PFSK-1 (cell line): ENCODE data around the gene SLC25A47.

Source experiments
- FOXP2 ChIP-seq: optimal IDR thresholded peaks from 2 replicates; pipeline ENCODE3; 2011; ENCODE audit warnings: borderline replicate concordance, control low read depth, inconsistent platforms; ENCODE audit not compliant: insufficient read depth; ENCODE audit errors: extremely low read length, extremely low read depth
- POLR2AphosphoS5 ChIP-seq: IDR thresholded peaks from 2 replicates; pipeline ENCODE4 v1.6.1; 2012; ENCODE audit warnings: low read depth, mild to moderate bottlenecking, control low read depth, low read length, moderate library complexity
- REST ChIP-seq, 2 experiments: IDR thresholded peaks; 2 replicates each; pipeline versions ENCODE4 v1.6.1 to v1.8.0; 2011 to 2012; ENCODE audit warnings: low read depth in 2 of 2, low read length in 2 of 2, control low read depth in 1 of 2, inconsistent platforms in 1 of 2, mild to moderate bottlenecking in 1 of 2, moderate library complexity in 1 of 2; ENCODE audit not compliant: insufficient read depth in 1 of 2
- SIN3A ChIP-seq: IDR thresholded peaks from 2 replicates; pipeline ENCODE4 v1.6.1; 2012; ENCODE audit warnings: mild to moderate bottlenecking, low read length, moderate library complexity, borderline replicate concordance; ENCODE audit not compliant: insufficient read depth
- TAF1 ChIP-seq: IDR thresholded peaks from 2 replicates; pipeline ENCODE4 v1.6.1; 2012; ENCODE audit warnings: low read length, control low read depth, borderline replicate concordance; ENCODE audit not compliant: insufficient read depth

SLC25A47 gene

GRCh38 chr14:100345711-100346110 lies 22.6 kb downstream of the SLC25A47 start:
- TF ChIP-seq TAF1 = no peak
- no peak for TF ChIP-seq POLR2AphosphoS5
- no peak for TF ChIP-seq FOXP2
- TF ChIP-seq SIN3A = no peak
- TF ChIP-seq REST (IDR thresholded peaks at IDR 0.05; ENCODE audit: insufficient read depth in 1 of 2, low read depth in 2 of 2, low read length in 2 of 2) = no peak

GRCh38 chr14:100346306-100347091 lies 23.4 kb downstream of the SLC25A47 start:
- TF ChIP-seq TAF1 = no peak
- TF ChIP-seq POLR2AphosphoS5 = no peak
- TF ChIP-seq FOXP2 = no peak
- no peak for TF ChIP-seq SIN3A
- no peak for TF ChIP-seq REST (IDR thresholded peaks at IDR 0.05; ENCODE audit: insufficient read depth in 1 of 2, low read depth in 2 of 2, low read length in 2 of 2)

GRCh38 chr14:100348253-100348729 lies 25.2 kb downstream of the SLC25A47 start:
- TF ChIP-seq REST (IDR thresholded peaks at IDR 0.05; ENCODE audit: insufficient read depth in 1 of 2, low read depth in 2 of 2, low read length in 2 of 2) = no peak
- no peak for TF ChIP-seq FOXP2
- no peak for TF ChIP-seq TAF1
- TF ChIP-seq SIN3A = no peak
- TF ChIP-seq POLR2AphosphoS5 = no peak

- no peak for TF ChIP-seq FOXP2
- TF ChIP-seq TAF1 = no peak
- TF ChIP-seq REST (IDR thresholded peaks at IDR 0.05; ENCODE audit: insufficient read depth in 1 of 2, low read depth in 2 of 2, low read length in 2 of 2) = no peak
- no peak for TF ChIP-seq POLR2AphosphoS5
- TF ChIP-seq SIN3A = no peak
Measured at GRCh38 chr14:100348784-100349685, 25.9 kb downstream of the SLC25A47 start.
